ENCODE data around the gene MEF2D. TPM values are rescaled to one million over a fixed set of nuclear protein-coding genes. Genes with fewer than 3 reads are reported as not detected.

MEF2D gene
- total RNA-seq, 1 donor from 2014 or later: 29.8 TPM

DNA sequence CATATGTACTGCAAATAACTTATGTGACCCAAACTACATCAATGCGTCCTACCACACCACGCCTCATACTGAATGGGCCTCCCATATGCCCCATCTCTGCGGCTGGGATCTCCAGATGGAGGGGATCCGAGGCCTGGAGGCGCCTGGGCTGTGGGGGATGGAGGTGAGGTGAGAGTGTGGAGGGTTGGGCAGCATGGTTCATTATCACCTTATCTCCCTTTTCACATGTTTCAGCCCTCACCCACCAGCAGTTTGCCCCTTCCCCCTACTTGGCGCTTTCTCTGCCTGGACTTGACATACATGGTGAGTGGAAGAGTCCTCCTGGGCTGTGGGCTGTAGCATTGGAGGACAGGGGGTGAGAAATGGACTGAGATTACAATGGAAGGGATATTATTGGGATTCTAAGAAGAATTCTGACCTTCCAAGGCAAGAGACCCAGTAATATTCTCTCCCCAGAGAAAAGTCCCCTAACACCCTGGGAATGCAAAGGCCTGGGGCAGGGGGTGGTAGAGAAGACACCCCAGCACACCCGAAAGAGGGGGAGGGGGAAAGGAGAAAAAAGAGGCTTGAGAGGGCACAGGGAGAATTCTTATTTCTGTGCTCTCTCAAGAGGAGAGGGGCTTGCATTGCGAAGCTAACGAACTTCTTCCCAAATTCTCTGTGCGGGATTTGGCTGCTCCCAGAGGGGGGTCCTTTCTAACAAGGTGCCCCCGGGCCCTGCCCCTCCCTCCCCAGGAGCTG lies 61.4 kb downstream of the MEF2D start:
- Mint-ChIP-seq H3K9me3 (no peaks in the 10 kb centered on the region), H3K27ac (no peak overlapping the region), H3K36me3 (ENCODE audit: low read depth) (no peaks in the 10 kb centered on the region), H3K4me1 (peaks cover 31% of the 10 kb centered on the region), H3K27me3 (peaks cover 80% of the 10 kb centered on the region), H3K4me3 (no peak overlapping the region)
- DNase-seq: no peak
- intact Hi-C loops (cut with micrococcal nuclease): loop anchor here (2.0 to 10.0 kb wide), 3 partner anchors 18 to 486 kb away; partner anchors contain the start of gene LRRC71

DNA sequence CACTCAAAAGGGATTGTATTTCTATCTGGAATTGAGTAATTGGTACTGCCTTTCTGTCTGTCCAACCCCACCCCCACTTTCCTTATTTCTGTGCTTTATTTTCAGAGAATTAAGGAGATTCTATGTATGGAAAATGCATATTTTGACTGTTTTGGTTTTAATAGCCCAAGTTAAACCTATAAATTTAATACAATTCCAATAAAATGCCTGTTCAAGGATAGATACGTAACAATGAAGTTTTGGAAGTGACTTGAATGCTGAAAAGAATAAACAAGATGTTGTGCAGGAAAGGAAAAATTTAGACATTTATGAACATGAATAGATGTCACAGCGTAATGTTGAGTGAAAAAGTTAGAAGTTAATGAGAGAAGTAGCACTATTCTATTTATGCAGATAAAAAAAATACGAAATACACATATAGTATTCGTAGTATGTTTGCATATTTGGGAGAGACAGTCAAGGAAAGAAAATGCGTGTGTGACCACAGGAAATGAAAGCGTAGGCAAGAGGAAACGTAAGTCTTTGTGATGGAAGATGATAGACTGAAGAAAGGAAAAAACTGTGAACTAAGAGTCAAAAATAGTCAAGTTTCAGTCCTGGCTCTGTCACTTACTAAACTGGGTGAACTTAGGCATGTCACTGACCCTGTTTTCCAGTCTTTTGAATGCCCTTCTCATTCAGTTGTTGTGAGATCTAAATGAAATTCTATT lies 62.1 kb downstream of the MEF2D start:
- no peak for DNase-seq
- intact Hi-C loops (cut with micrococcal nuclease): loop anchor here (2.0 to 10.0 kb wide), 3 partner anchors 18 to 486 kb away; partner anchors contain the start of gene LRRC71
- Mint-ChIP-seq H3K27me3 (peaks cover 85% of the 10 kb centered on the region), H3K4me1 (peaks cover 34% of the 10 kb centered on the region), H3K4me3 (peak overlapping the region; percentile 1), H3K36me3 (ENCODE audit: low read depth) (no peaks in the 10 kb centered on the region), H3K9me3 (no peaks in the 10 kb centered on the region), H3K27ac (peak overlapping the region; percentile 3)

DNA sequence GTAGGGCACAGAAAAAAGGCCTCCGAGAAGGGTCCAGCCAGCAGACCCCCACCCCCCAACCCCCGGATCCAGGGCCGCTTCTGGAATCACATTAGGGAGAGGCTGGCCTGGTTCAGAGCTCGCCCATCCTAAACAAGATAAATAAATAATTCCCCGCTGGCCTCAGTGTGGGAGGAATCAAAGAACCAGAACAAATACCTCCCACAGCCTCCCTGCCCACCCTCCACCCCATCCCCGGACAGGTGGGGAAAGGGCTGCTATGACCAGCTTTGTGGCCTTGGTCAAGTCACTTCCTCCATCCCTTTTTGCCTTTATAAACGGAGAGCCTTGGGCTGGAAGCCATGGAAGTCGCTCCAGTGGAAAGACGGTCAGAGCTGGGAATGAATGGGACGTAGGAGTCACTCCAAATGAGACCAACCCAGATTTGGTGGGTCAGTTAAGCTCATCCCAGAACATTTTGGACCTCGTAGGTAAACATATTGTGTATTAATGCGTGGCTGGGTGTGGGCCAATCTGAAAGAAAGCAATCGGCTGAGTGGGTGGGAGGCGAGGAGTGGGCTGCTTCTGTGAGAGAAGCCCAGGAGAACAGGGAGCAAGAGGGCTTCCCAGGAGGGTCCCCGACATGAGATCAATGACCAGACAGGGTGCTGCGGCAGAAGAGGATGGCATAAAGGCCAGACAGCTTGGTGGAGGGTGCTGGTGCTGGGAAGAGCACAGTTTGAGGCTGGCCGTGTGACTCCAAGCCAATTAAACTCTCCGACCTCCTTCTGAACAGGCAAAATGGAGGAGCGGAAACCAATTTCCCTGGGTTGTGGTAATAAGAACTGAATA lies 63.3 kb downstream of the MEF2D start:
- peaks cover 39% of the 10 kb centered on the region for H3K4me1 Mint-ChIP-seq
- intact Hi-C loops (cut with micrococcal nuclease): loop anchor here (5.0 to 10.0 kb wide), 2 partner anchors 190 to 488 kb away; partner anchors contain the start of gene LRRC71
- H3K4me3 Mint-ChIP-seq: no peak overlapping the region
- H3K9me3 Mint-ChIP-seq: no peaks in the 10 kb centered on the region
- no peak for DNase-seq
- H3K27ac Mint-ChIP-seq: peak overlapping the region; percentile 48
- H3K27me3 Mint-ChIP-seq: peaks cover 89% of the 10 kb centered on the region
- H3K36me3 Mint-ChIP-seq (ENCODE audit: low read depth): no peaks in the 10 kb centered on the region

DNA sequence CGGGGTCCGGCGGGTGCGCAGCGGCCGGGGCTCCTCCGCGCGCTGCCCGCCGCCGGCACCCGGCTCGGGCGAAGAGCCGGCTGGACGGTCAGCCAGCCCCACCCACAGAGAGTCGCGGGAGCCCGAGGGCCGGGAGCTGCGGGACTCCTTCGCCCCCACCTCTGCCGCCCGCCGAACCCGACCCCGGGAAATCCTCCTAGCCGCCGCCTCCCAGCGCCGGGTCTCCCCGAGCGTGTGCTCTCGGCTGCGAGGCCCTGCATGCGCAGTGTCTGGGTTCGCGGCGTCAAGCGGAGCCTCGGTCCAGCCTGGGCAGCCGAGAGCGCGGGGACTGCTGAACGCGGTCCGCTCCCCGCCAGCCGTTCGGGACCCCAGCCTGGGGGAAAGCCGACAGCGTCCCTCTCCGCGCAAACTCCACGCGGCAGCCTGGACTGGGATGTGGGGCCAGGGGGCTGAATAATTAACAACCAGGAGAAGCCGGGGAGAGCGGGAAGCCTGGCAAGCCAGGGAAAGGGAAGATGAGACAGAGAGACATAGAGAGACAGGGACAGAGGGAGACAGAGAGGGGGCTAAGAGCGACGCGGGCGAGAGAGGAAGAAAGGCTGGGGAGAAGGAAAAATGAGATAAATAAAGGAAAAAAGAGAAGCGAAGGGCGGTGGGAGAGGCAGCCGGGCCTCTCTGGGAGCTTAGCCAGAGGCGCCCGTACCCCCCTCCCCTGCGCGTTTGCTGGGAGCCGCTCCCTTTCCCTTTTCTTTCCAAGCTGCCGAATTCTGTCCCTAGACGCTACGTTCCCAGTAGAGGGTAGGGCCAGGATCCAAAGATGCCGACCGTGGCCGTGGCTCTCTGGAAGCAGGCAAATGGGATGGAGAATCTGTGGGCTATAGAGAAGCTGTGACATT lies 64.2 kb downstream of the MEF2D start:
- intact Hi-C loops (cut with micrococcal nuclease): loop anchor here (5.0 to 10.0 kb wide), 2 partner anchors 191 to 488 kb away; partner anchors contain the start of gene LRRC71
- Mint-ChIP-seq H3K4me1 (peaks cover 39% of the 10 kb centered on the region), H3K27ac (peak overlapping the region; percentile 13), H3K4me3 (peak overlapping the region; percentile 42), H3K27me3 (peaks cover 89% of the 10 kb centered on the region), H3K9me3 (no peaks in the 10 kb centered on the region), H3K36me3 (ENCODE audit: low read depth) (no peaks in the 10 kb centered on the region)
- DNase-seq: no peak

DNA sequence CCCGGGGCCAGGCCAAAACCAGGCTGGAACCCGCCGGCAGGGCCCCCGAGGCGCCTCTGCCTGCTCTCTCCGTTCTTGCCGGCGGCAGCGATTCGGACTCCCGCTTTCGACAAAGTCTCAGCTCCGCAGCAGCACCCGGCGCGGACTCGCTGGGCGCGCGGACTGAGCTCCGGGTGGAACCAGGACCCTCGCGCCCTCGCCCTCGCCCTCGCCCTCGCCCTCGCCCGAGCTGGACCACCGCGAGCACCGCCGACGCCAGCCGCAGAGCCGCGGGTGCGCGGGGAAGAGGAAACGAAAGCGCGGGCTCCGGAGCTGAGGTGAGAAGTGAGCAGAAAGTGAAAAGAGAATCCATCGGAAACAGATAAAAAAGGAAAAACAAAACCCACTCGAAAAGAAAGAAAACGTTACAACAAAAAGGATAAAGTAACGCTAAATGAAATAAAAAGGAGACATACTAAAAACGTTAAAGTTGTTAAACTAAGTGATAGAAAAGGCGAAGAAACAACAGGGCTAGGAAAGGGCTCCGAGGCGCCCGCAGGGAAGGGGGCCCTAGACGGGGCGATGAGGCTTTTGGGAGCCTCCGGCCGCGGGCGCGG lies 64.9 kb downstream of the MEF2D start:
- H3K4me1 Mint-ChIP-seq: peaks cover 39% of the 10 kb centered on the region
- H3K27ac Mint-ChIP-seq: peak overlapping the region; percentile 14
- intact Hi-C loops (cut with micrococcal nuclease): loop anchor here (5.0 to 10.0 kb wide), 2 partner anchors 192 to 489 kb away; partner anchors contain the start of gene LRRC71
- H3K27me3 Mint-ChIP-seq: peaks cover 87% of the 10 kb centered on the region
- peak; percentile 80 for DNase-seq
- H3K36me3 Mint-ChIP-seq (ENCODE audit: low read depth): no peaks in the 10 kb centered on the region
- H3K9me3 Mint-ChIP-seq: no peaks in the 10 kb centered on the region
- peak overlapping the region; percentile 73 for H3K4me3 Mint-ChIP-seq

DNA sequence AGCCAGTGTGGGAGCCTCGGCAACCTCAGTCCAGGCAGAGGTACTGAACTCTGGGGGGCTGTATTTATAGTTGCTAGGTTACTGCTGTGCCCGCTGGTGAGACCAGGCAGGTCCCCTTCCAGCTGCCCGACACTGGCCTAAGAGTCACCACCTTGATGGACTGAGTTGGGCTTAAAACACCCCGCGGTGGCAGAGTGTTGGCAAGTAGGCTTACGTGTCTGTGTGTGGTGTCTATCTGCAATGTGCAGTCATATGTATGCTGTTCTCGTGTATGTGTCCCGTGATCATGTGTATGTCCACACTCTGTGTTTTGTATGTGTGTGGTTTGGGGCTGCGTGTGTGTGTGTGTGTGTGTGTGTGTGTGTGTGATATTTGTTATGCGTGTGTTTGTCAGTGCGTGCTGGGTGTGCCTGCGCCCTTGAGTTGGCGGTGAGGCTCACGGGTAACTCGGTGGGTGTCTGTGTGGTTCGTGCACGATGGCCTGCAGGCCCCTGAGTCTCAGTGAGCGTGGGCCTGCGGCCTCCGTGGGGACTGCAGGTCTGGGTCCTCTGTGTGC lies 65.5 kb downstream of the MEF2D start:
- Mint-ChIP-seq H3K9me3 (no peaks in the 10 kb centered on the region), H3K36me3 (ENCODE audit: low read depth) (no peaks in the 10 kb centered on the region), H3K4me1 (peaks cover 41% of the 10 kb centered on the region), H3K27ac (peak overlapping the region; percentile 7), H3K4me3 (peak overlapping the region; percentile 19), H3K27me3 (peaks cover 87% of the 10 kb centered on the region)
- no peak for DNase-seq
- intact Hi-C loops (cut with micrococcal nuclease): loop anchor here (5.0 to 10.0 kb wide), 3 partner anchors 192 to 490 kb away; partner anchors contain the start of genes LRRC71 and NES

DNA sequence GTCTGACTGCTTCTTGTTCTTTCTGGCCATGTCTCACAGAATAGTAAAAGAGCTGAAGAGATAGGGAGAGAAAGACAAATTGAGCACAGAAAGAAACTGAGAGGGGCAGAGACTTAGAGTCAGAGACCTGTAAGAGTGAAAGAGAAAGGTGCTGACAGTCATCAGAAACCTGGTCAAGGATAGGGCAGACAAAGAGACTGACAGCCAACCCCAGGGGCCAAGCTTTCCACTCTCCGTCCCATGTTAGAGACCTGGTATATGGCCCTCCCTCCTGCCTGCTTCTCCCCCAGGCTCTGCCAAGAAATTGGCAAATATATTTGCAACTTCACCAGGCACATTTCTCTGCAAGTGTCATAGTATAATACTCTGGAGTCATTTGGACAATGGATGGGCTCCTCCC lies 67.0 kb downstream of the MEF2D start:
- no peak for DNase-seq
- intact Hi-C loops (cut with micrococcal nuclease): loop anchor here (5.0 to 10.0 kb wide), 2 partner anchors 244 to 491 kb away; partner anchors contain the start of genes LRRC71 and NES
- H3K27ac Mint-ChIP-seq: no peak overlapping the region

DNA sequence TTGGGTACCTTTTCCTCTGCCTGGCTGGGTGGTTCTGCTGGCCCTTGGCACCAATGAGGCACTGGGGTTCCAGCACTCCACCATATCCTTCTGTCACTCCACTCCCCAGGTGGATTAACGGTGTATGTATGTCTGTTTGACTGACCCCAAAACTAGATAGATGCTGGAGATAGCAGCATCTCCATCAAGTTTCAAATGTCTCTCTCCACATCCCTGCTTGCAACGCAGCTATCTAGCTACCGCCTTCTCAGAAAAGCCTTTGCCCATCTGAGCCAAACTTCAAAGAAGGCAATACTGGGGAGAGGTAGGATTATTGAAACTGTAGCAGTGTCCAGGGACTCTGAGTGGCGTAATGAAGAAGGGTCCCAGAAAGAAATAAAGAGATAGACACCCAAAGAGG lies 67.5 kb downstream of the MEF2D start:
- Mint-ChIP-seq H3K36me3 (ENCODE audit: low read depth) (no peaks in the 10 kb centered on the region), H3K27ac (no peak overlapping the region)
- intact Hi-C loops (cut with micrococcal nuclease): loop anchor here (5.0 to 10.0 kb wide), 2 partner anchors 244 to 492 kb away; partner anchors contain the start of genes LRRC71 and NES

More for the DNA sequence above, 67.0 kb downstream of the MEF2D start:
- Mint-ChIP-seq H3K4me3 (no peak overlapping the region), H3K9me3 (no peaks in the 10 kb centered on the region), H3K36me3 (ENCODE audit: low read depth) (no peaks in the 10 kb centered on the region), H3K4me1 (peaks cover 38% of the 10 kb centered on the region), H3K27me3 (peaks cover 91% of the 10 kb centered on the region)

DNA sequence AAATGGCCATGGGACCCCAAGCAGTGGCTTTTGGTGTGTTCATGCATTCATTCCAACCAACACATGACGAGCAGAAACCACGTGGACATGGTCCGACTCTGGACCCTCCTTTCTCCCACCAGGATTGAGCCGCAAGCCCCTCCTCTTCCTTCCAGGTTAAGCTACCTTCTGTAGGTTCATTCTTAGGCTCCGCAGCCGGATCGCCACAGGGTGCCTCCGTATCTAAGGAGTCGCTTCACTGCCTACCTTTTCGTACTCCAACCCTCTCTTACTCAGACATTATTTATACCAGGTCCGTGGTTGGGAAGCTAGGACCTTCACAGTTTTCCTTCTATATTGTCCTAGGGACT lies 67.9 kb downstream of the MEF2D start:
- no peaks in the 10 kb centered on the region for H3K36me3 Mint-ChIP-seq (ENCODE audit: low read depth)
- no peaks in the 10 kb centered on the region for H3K9me3 Mint-ChIP-seq
- no peak overlapping the region for H3K4me3 Mint-ChIP-seq
- H3K27me3 Mint-ChIP-seq: peaks cover 91% of the 10 kb centered on the region
- intact Hi-C loops (cut with micrococcal nuclease): loop anchor here (5.0 to 10.0 kb wide), 2 partner anchors 245 to 492 kb away; partner anchors contain the start of genes LRRC71 and NES
- peaks cover 31% of the 10 kb centered on the region for H3K4me1 Mint-ChIP-seq
- H3K27ac Mint-ChIP-seq: no peak overlapping the region
- DNase-seq: no peak

More for the DNA sequence above, 67.5 kb downstream of the MEF2D start:
- no peak for DNase-seq
- Mint-ChIP-seq H3K9me3 (no peaks in the 10 kb centered on the region), H3K4me1 (peaks cover 33% of the 10 kb centered on the region), H3K4me3 (no peak overlapping the region), H3K27me3 (peaks cover 91% of the 10 kb centered on the region)

DNA sequence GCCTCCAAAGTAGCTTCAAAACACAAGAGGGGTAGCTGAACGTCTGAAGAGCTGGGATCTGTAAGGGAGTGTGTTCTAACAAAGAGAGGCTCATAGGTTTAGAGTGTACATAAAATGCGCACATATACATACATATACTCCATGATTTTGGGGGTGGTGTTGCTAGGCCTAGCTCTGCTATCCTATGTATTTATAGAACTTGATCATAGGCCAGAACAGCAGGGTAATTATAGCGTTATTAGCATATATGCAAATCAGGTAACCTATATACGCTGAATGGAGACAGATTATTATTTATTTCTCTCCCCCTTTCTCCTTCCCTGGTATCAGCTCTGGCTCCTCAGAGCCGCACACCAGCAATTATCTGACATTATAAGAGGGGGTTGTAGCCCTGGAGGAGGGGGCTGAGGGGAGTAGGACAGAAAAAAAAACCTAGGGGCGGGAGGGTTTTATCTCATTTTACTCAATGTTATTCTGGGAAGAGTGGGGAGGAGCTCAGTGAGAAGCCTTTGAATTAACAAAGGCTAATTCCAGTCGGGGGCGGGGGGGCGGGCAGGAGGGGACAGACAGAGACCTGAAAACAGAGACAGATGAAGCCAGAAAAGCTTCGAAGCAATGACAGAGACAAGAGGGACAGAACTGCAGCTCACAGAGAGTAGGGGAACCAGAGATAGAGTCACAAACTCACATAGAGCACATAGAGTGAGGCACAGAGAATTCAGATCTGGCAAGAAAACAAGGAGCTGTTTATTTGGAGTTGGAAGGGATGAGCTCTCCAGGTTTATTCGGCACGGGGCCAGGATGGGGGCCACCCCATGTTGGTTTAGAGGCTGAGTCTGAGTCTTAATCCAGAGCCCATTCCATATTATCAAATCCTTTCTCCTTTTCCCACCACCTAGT lies 68.6 kb downstream of the MEF2D start:
- Mint-ChIP-seq H3K27me3 (peaks cover 91% of the 10 kb centered on the region), H3K9me3 (no peaks in the 10 kb centered on the region), H3K4me1 (peaks cover 26% of the 10 kb centered on the region), H3K27ac (no peak overlapping the region), H3K36me3 (ENCODE audit: low read depth) (no peaks in the 10 kb centered on the region), H3K4me3 (no peak overlapping the region)
- intact Hi-C loops (cut with micrococcal nuclease): loop anchor here (5.0 to 10.0 kb wide), 2 partner anchors 245 to 493 kb away; partner anchors contain the start of genes LRRC71 and NES
- DNase-seq: no peak

DNA sequence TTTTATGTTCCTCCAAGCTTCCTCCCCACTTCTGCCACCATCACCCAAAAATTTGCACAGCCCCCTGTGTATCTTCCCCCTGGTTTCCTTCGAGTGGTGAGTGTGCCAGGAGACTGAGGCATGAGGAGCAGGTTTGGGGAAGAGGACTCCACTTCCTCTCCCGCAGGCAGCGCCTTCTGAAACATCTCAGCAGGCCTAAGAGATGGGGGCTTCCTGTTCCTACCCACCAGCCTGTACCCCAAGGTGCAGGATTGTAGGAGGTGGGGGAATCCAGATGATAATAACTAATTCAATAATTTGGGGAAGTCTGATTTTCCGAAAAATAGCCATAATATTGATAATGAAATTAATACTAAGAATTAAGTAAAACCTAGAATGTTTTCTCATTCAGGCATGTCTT lies 69.2 kb downstream of the MEF2D start:
- Mint-ChIP-seq H3K4me3 (no peak overlapping the region), H3K27ac (no peak overlapping the region), H3K27me3 (peaks cover 91% of the 10 kb centered on the region), H3K36me3 (ENCODE audit: low read depth) (no peaks in the 10 kb centered on the region), H3K9me3 (no peaks in the 10 kb centered on the region), H3K4me1 (peaks cover 23% of the 10 kb centered on the region)
- DNase-seq: no peak
- intact Hi-C loops (cut with micrococcal nuclease): loop anchor here (5.0 to 10.0 kb wide), 2 partner anchors 246 to 493 kb away; partner anchors contain the start of genes LRRC71 and NES

Data from activated CD4-positive, alpha-beta T cell treated with anti-CD3 and anti-CD28 coated beads, Interleukin-2, amount 10 ng/mL, durations not matched to agents 24 days and 14 days (primary cell).